Stimulated activated CD4-positive, alpha-beta T cell treated with anti-CD3 and anti-CD28 coated beads, TNF-alpha, amount 100 ng/mL, for 48 hours (primary cell): Measurements from ENCODE around the gene ANAPC16.
A peak's percentile ranks its signal among the peaks of the same experiment; 100 is the strongest.
"Not testable (repeated sequence)": the region's sequence is repeated elsewhere in the genome, so short reads cannot be mapped to it uniquely, and the experiment has no call there.

Experiments
- DNase-seq, 3 donors: peaks; one replicate each; pipeline ENCODE4 v3.0.0-alpha.2; 2020; ENCODE audit warnings: low read depth in 3 of 3

ANAPC16 gene

GRCh38 chr10:72215611-72216549 lies at the start of gene ANAPC16, which contains the start of gene ASCC1:
Gene ANAPC16 (plus strand): TSS chr10:72216012. CDS start chr10:72223915, 7,903 bp downstream.
Gene ASCC1 (minus strand): TSS chr10:72216276. CDS start chr10:72213298, 2,978 bp downstream.
- peak; percentile 87 to 92 (median 88) for DNase-seq

GRCh38 chr10:72167118-72167517 lies 48.7 kb upstream of the ANAPC16 start:
- no peak for DNase-seq

GRCh38 chr10:72170263-72170662 lies 45.5 kb upstream of the ANAPC16 start:
- DNase-seq, result no peak

GRCh38 chr10:72170733-72171132 lies 45.1 kb upstream of the ANAPC16 start:
- no peak for DNase-seq

GRCh38 chr10:72171175-72171630 lies 44.6 kb upstream of the ANAPC16 start:
- DNase-seq, result no peak

- DNase-seq, result no peak
Observed at GRCh38 chr10:72173262-72173618, 42.6 kb upstream of the ANAPC16 start.

- DNase-seq, result no peak
Observed at GRCh38 chr10:72173619-72174296, 42.1 kb upstream of the ANAPC16 start.

GRCh38 chr10:72174297-72174662 lies 41.5 kb upstream of the ANAPC16 start:
- no peak for DNase-seq

GRCh38 chr10:72175149-72175548 lies 40.7 kb upstream of the ANAPC16 start:
- no peak for DNase-seq

- DNase-seq, result no peak
Observed at GRCh38 chr10:72176701-72177100, 39.1 kb upstream of the ANAPC16 start.

GRCh38 chr10:72177454-72177853 lies 38.4 kb upstream of the ANAPC16 start:
- DNase-seq, result no peak

- DNase-seq, result no peak
Observed at GRCh38 chr10:72184156-72184555, 31.7 kb upstream of the ANAPC16 start.

- no peak for DNase-seq
Observed at GRCh38 chr10:72186258-72186981, 29.4 kb upstream of the ANAPC16 start.

- DNase-seq, result no peak
Observed at GRCh38 chr10:72186982-72187330, 28.9 kb upstream of the ANAPC16 start.

- DNase-seq, result no peak
Observed at GRCh38 chr10:72194949-72195348, 20.9 kb upstream of the ANAPC16 start.

- DNase-seq, result no peak
Observed at GRCh38 chr10:72200883-72201282, 14.9 kb upstream of the ANAPC16 start.

- no peak for DNase-seq
Observed at GRCh38 chr10:72201293-72201692, 14.5 kb upstream of the ANAPC16 start.

GRCh38 chr10:72204296-72204695 lies 11.5 kb upstream of the ANAPC16 start:
- no peak for DNase-seq

- no peak for DNase-seq
Observed at GRCh38 chr10:72204724-72205123, 11.1 kb upstream of the ANAPC16 start.

- no peak for DNase-seq
Observed at GRCh38 chr10:72206511-72207229, 9.1 kb upstream of the ANAPC16 start.

- DNase-seq, result not testable (repeated sequence)
Observed at GRCh38 chr10:72208526-72208925, 7.3 kb upstream of the ANAPC16 start.

- DNase-seq, result not testable (repeated sequence)
Observed at GRCh38 chr10:72211381-72211780, 4.4 kb upstream of the ANAPC16 start.
